A673 (cell line): ENCODE results near the gene CD83. TPM values are rescaled to one million over a fixed set of nuclear protein-coding genes. Genes with fewer than 3 reads are reported as not detected.

Source experiments
- BruUV-seq: library from RNA; stranded (reverse); fragments of 400-500 nt; replicated peaks from 2 replicates; lab custom pipeline; 2021; lab: Mats Ljungman, UMichigan
- CTCF ChIA-PET: fragments of 300-600 bp; sonication (Branson Sonifier 250); formaldehyde crosslinking; loops from one replicate; lab custom pipeline; 2022; ENCODE audit warnings: antibody characterized with exemption; lab: Charles Lee
- POLR2A ChIA-PET: fragments of 300-600 bp; sonication (Branson Sonifier 250); formaldehyde crosslinking; loops from one replicate; lab custom pipeline; 2022; ENCODE audit warnings: antibody characterized with exemption; ENCODE audit not compliant: low non-redundant PET; lab: Charles Lee
- DNase-seq: peaks from one replicate; pipeline ENCODE4 v3.0.0-alpha.2; 2015; ENCODE audit warnings: low spot score
- H3K27ac ChIP-seq: fragments of 200-600 bp; sonication (generic); 2 replicates; pipeline ENCODE4 v1.5.1; 2016; ENCODE audit warnings: mixed run types, low read depth, mild to moderate bottlenecking, mixed read lengths, antibody characterized with exemption, low read length; ENCODE audit not compliant: poor library complexity, severe bottlenecking
- H3K27me3 ChIP-seq: fragments of 200-600 bp; sonication (generic); replicated peaks from 2 replicates; pipeline ENCODE4 v1.6.1; 2017; ENCODE audit warnings: mixed run types, low read depth, mild to moderate bottlenecking, mixed read lengths, antibody characterized with exemption, low read length; ENCODE audit not compliant: insufficient read depth, poor library complexity
- H3K36me3 ChIP-seq: fragments of 200-600 bp; sonication (generic); 2 replicates; pipeline ENCODE4 v1.6.1; 2016; ENCODE audit warnings: mixed run types, mild to moderate bottlenecking, mixed read lengths, antibody characterized with exemption, low read length; ENCODE audit not compliant: insufficient read depth, poor library complexity, severe bottlenecking
- H3K4me1 ChIP-seq: fragments of 200-600 bp; sonication (generic); 2 replicates; pipeline ENCODE4 v1.6.1; 2017; ENCODE audit warnings: mixed run types, mild to moderate bottlenecking, mixed read lengths, antibody characterized with exemption, low read length; ENCODE audit not compliant: insufficient read depth, poor library complexity, severe bottlenecking
- H3K4me3 ChIP-seq: fragments of 200-600 bp; sonication (generic); 2 replicates; pipeline ENCODE4 v1.5.1; 2016; ENCODE audit warnings: low read depth, mixed run types, mild to moderate bottlenecking, mixed read lengths, low read length; ENCODE audit not compliant: poor library complexity, severe bottlenecking
- H3K9me3 ChIP-seq: fragments of 200-600 bp; sonication (generic); 2 replicates; pipeline ENCODE4 v1.6.1; 2016; ENCODE audit warnings: mixed run types, low read depth, mild to moderate bottlenecking, mixed read lengths, antibody characterized with exemption, low read length; ENCODE audit not compliant: poor library complexity, severe bottlenecking
- EZH2 ChIP-seq: fragments of 200-600 bp; sonication (generic); IDR thresholded peaks from 2 replicates; pipeline ENCODE4 v1.6.1; 2017; ENCODE audit warnings: borderline replicate concordance, low read depth, mild to moderate bottlenecking, mixed read lengths, antibody characterized with exemption, low read length; ENCODE audit not compliant: poor library complexity, severe bottlenecking
- intact Hi-C: fragments of 100-400 bp; cut with micrococcal nuclease; formaldehyde crosslinking; loops from one replicate; pipeline ENCODE4 v1.10.0; 2022; ENCODE audit not compliant: unreplicated experiment
- total RNA-seq: library from RNA; stranded (reverse); gene quantifications from 2 replicates; pipeline ENCODE4 v1.2.3, GENCODE V29; 2021
- TF ChIP-seq, protein P1 (sequence below): fragments of 300-800, 200-600 bp; sonication (generic); conservative IDR thresholded peaks from 2 replicates; pipeline ENCODE4 v1.5.1; 2017; ENCODE audit warnings: low read depth, mild to moderate bottlenecking, antibody characterized with exemption, low read length, moderate library complexity, mixed read lengths

Gene CD83
- total RNA-seq, 1 experiment from 2014 or later: 14.4 TPM

DNA sequence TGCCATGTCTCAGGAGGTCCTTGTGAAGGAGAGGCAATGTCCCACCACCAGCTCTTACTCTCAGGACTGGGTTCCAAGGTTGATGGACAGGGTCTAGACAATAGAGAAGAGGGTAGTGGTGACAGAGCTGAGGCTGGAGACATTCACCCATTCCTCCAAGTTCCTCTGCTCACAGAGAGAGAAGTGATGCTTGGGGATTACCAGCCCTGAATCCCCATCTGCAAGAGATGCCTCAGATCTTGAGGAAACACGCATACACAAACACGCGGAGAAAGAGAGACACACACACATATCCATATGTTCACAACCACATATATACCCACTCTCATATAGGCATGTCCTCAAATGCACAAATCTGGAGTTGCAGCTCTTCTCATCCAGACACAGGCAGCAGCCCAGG lies 15.2 kb upstream of the CD83 start:
- Histone ChIP-seq H3K9me3 (peaks cover 7% of the 10 kb centered on the region), H3K4me3 (no peak overlapping the region), H3K4me1 (peaks cover 7% of the 10 kb centered on the region), H3K36me3 (no peaks in the 10 kb centered on the region), H3K27me3 (no peaks in the 10 kb centered on the region), H3K27ac (no peak overlapping the region)
- POLR2A ChIA-PET: no interaction called here
- no peak for TF ChIP-seq EZH2
- TF ChIP-seq, protein P1, sequence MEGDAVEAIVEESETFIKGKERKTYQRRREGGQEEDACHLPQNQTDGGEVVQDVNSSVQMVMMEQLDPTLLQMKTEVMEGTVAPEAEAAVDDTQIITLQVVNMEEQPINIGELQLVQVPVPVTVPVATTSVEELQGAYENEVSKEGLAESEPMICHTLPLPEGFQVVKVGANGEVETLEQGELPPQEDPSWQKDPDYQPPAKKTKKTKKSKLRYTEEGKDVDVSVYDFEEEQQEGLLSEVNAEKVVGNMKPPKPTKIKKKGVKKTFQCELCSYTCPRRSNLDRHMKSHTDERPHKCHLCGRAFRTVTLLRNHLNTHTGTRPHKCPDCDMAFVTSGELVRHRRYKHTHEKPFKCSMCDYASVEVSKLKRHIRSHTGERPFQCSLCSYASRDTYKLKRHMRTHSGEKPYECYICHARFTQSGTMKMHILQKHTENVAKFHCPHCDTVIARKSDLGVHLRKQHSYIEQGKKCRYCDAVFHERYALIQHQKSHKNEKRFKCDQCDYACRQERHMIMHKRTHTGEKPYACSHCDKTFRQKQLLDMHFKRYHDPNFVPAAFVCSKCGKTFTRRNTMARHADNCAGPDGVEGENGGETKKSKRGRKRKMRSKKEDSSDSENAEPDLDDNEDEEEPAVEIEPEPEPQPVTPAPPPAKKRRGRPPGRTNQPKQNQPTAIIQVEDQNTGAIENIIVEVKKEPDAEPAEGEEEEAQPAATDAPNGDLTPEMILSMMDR: no peak
- no peak for DNase-seq
- no TSS peak for BruUV-seq
- CTCF ChIA-PET: no interaction called here
- intact Hi-C loops: no loop called here

DNA sequence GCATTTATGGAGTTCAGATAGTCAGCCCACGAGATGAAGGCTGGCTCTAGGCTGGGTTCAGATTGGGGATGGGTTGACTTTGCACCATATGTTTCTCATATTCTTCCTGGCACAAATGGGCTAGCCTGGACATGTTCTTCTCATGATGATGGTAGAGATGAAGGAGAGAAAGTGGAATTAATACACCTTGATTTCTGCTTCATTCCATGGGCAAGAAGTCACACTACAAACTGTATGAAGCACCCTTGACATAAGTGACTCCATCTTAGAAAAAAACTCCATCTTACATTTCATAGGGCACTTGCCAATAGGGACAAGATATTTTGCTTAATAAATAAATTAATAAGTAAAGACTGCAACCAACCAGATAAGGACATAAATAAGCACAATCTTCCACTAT lies 12.0 kb upstream of the CD83 start:
- no peaks in the 10 kb centered on the region for H3K36me3 ChIP-seq
- BruUV-seq: no TSS peak
- H3K4me1 ChIP-seq: no peaks in the 10 kb centered on the region
- no peak for DNase-seq
- TF ChIP-seq, protein P1: no peak
- no peak for TF ChIP-seq EZH2
- H3K27ac ChIP-seq: no peak overlapping the region
- intact Hi-C loops: no loop called here
- ChIA-PET CTCF (no interaction called here), POLR2A (no interaction called here)
- H3K9me3 ChIP-seq: peaks cover 8% of the 10 kb centered on the region
- H3K4me3 ChIP-seq: no peak overlapping the region
- H3K27me3 ChIP-seq: no peaks in the 10 kb centered on the region

DNA sequence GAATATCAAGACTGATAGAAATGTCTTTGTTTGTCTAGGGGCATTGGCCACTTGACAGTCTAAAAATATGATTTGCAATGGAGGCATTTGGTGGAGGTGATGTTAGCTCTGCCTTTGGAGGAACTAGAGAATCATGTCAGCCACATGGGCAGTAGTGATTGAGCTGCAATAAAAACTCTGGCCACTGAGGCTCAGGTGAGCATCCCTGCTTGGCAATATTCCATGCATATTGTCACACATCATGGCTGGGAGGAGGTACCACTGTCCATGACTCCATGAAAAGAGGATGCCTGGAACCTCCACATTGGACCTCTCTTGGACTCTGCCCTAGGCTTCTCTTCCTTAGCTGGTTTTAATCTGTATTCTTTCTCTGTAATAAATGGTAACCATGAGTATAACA lies 10.6 kb upstream of the CD83 start:
- BruUV-seq: no TSS peak
- no peak overlapping the region for H3K27ac ChIP-seq
- H3K9me3 ChIP-seq: peaks cover 8% of the 10 kb centered on the region
- no peaks in the 10 kb centered on the region for H3K4me1 ChIP-seq
- TF ChIP-seq, protein P1: no peak
- TF ChIP-seq EZH2: no peak
- DNase-seq: no peak
- no peak overlapping the region for H3K4me3 ChIP-seq
- ChIA-PET CTCF (no interaction called here), POLR2A (no interaction called here)
- H3K36me3 ChIP-seq: no peaks in the 10 kb centered on the region
- no peaks in the 10 kb centered on the region for H3K27me3 ChIP-seq
- intact Hi-C loops: no loop called here
